ENCODE results near the gene SPTSSB.

DNA sequence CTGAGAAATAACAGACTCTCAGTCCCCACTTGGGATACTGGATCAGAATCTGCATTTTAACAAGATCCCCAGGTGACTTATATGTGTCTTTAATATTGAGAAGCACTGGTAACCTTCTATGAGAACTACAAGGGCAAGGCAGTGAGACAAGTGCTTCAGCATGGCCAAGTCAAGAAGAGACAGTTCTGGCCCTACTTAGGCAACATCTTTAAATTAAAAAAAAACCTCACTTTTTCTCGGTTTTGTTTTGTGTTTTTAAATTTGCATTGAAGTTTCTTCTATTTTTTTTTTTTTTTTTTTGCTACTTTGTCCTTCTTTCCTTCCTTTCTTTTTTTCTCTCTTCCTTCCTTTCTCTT, 42.5 kb upstream of the SPTSSB start:
- TF ChIP-seq, protein P1, sequence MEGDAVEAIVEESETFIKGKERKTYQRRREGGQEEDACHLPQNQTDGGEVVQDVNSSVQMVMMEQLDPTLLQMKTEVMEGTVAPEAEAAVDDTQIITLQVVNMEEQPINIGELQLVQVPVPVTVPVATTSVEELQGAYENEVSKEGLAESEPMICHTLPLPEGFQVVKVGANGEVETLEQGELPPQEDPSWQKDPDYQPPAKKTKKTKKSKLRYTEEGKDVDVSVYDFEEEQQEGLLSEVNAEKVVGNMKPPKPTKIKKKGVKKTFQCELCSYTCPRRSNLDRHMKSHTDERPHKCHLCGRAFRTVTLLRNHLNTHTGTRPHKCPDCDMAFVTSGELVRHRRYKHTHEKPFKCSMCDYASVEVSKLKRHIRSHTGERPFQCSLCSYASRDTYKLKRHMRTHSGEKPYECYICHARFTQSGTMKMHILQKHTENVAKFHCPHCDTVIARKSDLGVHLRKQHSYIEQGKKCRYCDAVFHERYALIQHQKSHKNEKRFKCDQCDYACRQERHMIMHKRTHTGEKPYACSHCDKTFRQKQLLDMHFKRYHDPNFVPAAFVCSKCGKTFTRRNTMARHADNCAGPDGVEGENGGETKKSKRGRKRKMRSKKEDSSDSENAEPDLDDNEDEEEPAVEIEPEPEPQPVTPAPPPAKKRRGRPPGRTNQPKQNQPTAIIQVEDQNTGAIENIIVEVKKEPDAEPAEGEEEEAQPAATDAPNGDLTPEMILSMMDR (IDR thresholded peaks at IDR 0.05), result no peak
- TF ChIP-seq EZH2 (IDR thresholded peaks at IDR 0.05; ENCODE audit: borderline replicate concordance, insufficient read depth, low read depth, low read length, poor library complexity, severe bottlenecking), result no peak
